HepG2 (cell line): ENCODE data around the gene WDR87. TPM values are rescaled to one million over a fixed set of nuclear protein-coding genes. Genes with fewer than 3 reads are reported as not detected.

Experiments used
- DMAP1 ChIP-seq: IDR thresholded peaks from 2 replicates; pipeline ENCODE4 v1.6.1; 2016
- DPF2 ChIP-seq: sonication (generic); formaldehyde crosslinking; IDR thresholded peaks from 2 replicates; pipeline ENCODE4 v1.4.0; 2020; ENCODE audit warnings: mild to moderate bottlenecking, low read depth, missing genetic modification reagents, borderline replicate concordance
- EP300 ChIP-seq, 3 experiments: sonication (generic) in 1 of 3; formaldehyde crosslinking in 1 of 3; IDR thresholded peaks; 2 replicates each; pipeline versions ENCODE4 v1.5.1 to v1.6.1; 2011 to 2020; ENCODE audit warnings: low read depth in 2 of 3, low read length in 2 of 3, borderline replicate concordance in 1 of 3, improper control_type of control experiment in 1 of 3, mild to moderate bottlenecking in 1 of 3, missing genetic modification reagents in 1 of 3, moderate library complexity in 1 of 3
- FOXA3 ChIP-seq: IDR thresholded peaks from 2 replicates; pipeline ENCODE4 v1.6.1; 2016; ENCODE audit warnings: missing genetic modification reagents, missing compliant biosample characterization
- SMYD3 ChIP-seq: sonication (generic); formaldehyde crosslinking; IDR thresholded peaks from 2 replicates; pipeline ENCODE4 v1.8.1; 2023; ENCODE audit warnings: mild to moderate bottlenecking, missing genetic modification reagents
- SOX13 ChIP-seq, 3 experiments: fragments of 450-650 bp in 1 of 3; sonication (generic) in 1 of 3; formaldehyde crosslinking in 1 of 3; IDR thresholded peaks in 2 of 3; conservative IDR thresholded peaks in 1 of 3; 2 replicates each; pipeline versions ENCODE4 v1.5.0 to v1.6.1; 2016 to 2020; ENCODE audit warnings: antibody characterized with exemption in 1 of 3, mild to moderate bottlenecking in 1 of 3, missing compliant biosample characterization in 1 of 3, missing genetic modification reagents in 1 of 3, moderate library complexity in 1 of 3
- SOX5 ChIP-seq: IDR thresholded peaks from 2 replicates; pipeline ENCODE4 v1.6.1; 2016; ENCODE audit warnings: borderline replicate concordance
- SRSF1 ChIP-seq: fragments of 200-400 bp; formaldehyde crosslinking; optimal IDR thresholded peaks from 2 replicates; pipeline ENCODE3; 2017; ENCODE audit warnings: mild to moderate bottlenecking, low read depth, low read length, moderate library complexity
- TEAD3 ChIP-seq: optimal IDR thresholded peaks from 2 replicates; pipeline ENCODE3; 2016; ENCODE audit warnings: borderline replicate concordance
- TP53 ChIP-seq: sonication (generic); formaldehyde crosslinking; conservative IDR thresholded peaks from 2 replicates; pipeline ENCODE4 v1.4.0; 2020; ENCODE audit warnings: missing genetic modification reagents
- ZBTB43 ChIP-seq: sonication (generic); formaldehyde crosslinking; conservative IDR thresholded peaks from 2 replicates; pipeline ENCODE4 v1.4.0; 2020; ENCODE audit warnings: missing genetic modification reagents
- ZFP37 ChIP-seq: sonication (generic); formaldehyde crosslinking; IDR thresholded peaks from 2 replicates; pipeline ENCODE4 v1.4.0; 2020; ENCODE audit warnings: missing genetic modification reagents, borderline replicate concordance
- ZFX ChIP-seq: sonication (generic); formaldehyde crosslinking; IDR thresholded peaks from 2 replicates; pipeline ENCODE4 v1.4.0; 2020; ENCODE audit warnings: mild to moderate bottlenecking, low read depth, missing genetic modification reagents, moderate library complexity
- ZGPAT ChIP-seq: IDR thresholded peaks from 2 replicates; pipeline ENCODE4 v1.6.1; 2016; ENCODE audit warnings: mild to moderate bottlenecking
- ZNF263 ChIP-seq: sonication (generic); formaldehyde crosslinking; IDR thresholded peaks from 2 replicates; pipeline ENCODE4 v1.4.0; 2020; ENCODE audit warnings: missing genetic modification reagents
- ZNF670 ChIP-seq: sonication (generic); formaldehyde crosslinking; IDR thresholded peaks from 2 replicates; pipeline ENCODE4 v1.8.0; 2022; ENCODE audit warnings: mild to moderate bottlenecking, missing genetic modification reagents, borderline replicate concordance
- polyA plus RNA-seq, 8 experiments: library from polyadenylated mRNA; depleted of rRNA in 3 of 8; stranded (reverse) in 7 of 8; unstranded in 1 of 8; fragments of >200 nt; fragmentation: Illumina TruSeq in 4 of 8; extraction: Trizol in 4 of 8; gene quantifications; 2 replicates each; pipeline versions ENCODE4 v1.2.1 to v1.2.3, GENCODE V29; 2011 to 2016; ENCODE audit warnings: low read depth in 4 of 8, missing spikeins in 1 of 8, mixed read lengths in 1 of 8; ENCODE audit not compliant: insufficient read depth in 1 of 8
- total RNA-seq, 5 experiments: library from RNA; depleted of rRNA; stranded (reverse); fragments of >200 nt; fragmentation: Illumina TruSeq; extraction: Trizol; gene quantifications; 2 replicates each; pipeline ENCODE4 v1.2.3, GENCODE V29; 2016; ENCODE audit warnings: low read depth in 1 of 5
- TF ChIP-seq, protein P1 (sequence below), 2 experiments: sonication (generic) in 1 of 2; formaldehyde crosslinking in 1 of 2; IDR thresholded peaks; 2 replicates each; pipeline versions ENCODE4 v1.4.0 to v1.6.1; 2016 to 2020; ENCODE audit warnings: borderline replicate concordance in 1 of 2, low read depth in 1 of 2, mild to moderate bottlenecking in 1 of 2, missing genetic modification reagents in 1 of 2
- TF ChIP-seq, protein P2 (sequence below): IDR thresholded peaks from 2 replicates; pipeline ENCODE4 v1.6.1; 2016; ENCODE audit warnings: low read depth

Gene WDR87
- total and polyA plus RNA-seq, 2 of the 13 experiments (the other 11 are each of a cell fraction or from before 2014, with no cell fraction given): not detected

- TF ChIP-seq ZNF670 (no peak), DPF2 (CRISPR knock-in tag) (peak; percentile 19; the same call in 1 of the 2 replicates), ZNF263 (CRISPR knock-in tag) (peak; percentile 42; the same call in 1 of the 2 replicates), FOXA3 (CRISPR knock-in tag) (peak; percentile 57), DMAP1 (CRISPR knock-in tag) (0 out of 2 replicates have a peak, but pooled peaks have one; percentile 49), ZFX (CRISPR knock-in tag) (peak; percentile 32; the same call in 1 of the 2 replicates), SOX5 (CRISPR knock-in tag) (peak; percentile 68; the same call in 1 of the 2 replicates), TP53 (no peak), SOX13 (IDR thresholded peaks at IDR 0.05) (no peak), SOX13 (CRISPR knock-in tag; conservative IDR thresholded peaks at IDR 0.05 in 1 of 2, IDR thresholded peaks at IDR 0.05 in 1 of 2) (peak in 1 of 2 experiments; percentile 64; a peak in 2 of 4 replicates), TEAD3 (CRISPR knock-in tag) (peak; percentile 98), ZGPAT (CRISPR knock-in tag) (0 out of 2 replicates have a peak, but pooled peaks have one; percentile 22), ZFP37 (CRISPR knock-in tag) (0 out of 2 replicates have a peak, but pooled peaks have one; percentile 25), SMYD3 (CRISPR knock-in tag) (no peak), EP300 (IDR thresholded peaks at IDR 0.05; ENCODE audit: low read depth in 2 of 2, low read length in 2 of 2) (peak; percentile 40 to 47; a peak in 2 of 4 replicates), EP300 (CRISPR knock-in tag; IDR thresholded peaks at IDR 0.05; ENCODE audit: borderline replicate concordance) (peak; percentile 32; the same call in 1 of the 2 replicates), ZBTB43 (no peak; the same call in 1 of the 2 replicates), SRSF1 (no peak)
- TF ChIP-seq, protein P1, sequence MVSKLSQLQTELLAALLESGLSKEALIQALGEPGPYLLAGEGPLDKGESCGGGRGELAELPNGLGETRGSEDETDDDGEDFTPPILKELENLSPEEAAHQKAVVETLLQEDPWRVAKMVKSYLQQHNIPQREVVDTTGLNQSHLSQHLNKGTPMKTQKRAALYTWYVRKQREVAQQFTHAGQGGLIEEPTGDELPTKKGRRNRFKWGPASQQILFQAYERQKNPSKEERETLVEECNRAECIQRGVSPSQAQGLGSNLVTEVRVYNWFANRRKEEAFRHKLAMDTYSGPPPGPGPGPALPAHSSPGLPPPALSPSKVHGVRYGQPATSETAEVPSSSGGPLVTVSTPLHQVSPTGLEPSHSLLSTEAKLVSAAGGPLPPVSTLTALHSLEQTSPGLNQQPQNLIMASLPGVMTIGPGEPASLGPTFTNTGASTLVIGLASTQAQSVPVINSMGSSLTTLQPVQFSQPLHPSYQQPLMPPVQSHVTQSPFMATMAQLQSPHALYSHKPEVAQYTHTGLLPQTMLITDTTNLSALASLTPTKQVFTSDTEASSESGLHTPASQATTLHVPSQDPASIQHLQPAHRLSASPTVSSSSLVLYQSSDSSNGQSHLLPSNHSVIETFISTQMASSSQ (IDR thresholded peaks at IDR 0.05; ENCODE audit: low read depth): no peak
- TF ChIP-seq, protein P1 (CRISPR knock-in tag; IDR thresholded peaks at IDR 0.05; ENCODE audit: borderline replicate concordance): no peak; the same call in 1 of the 2 replicates
- TF ChIP-seq, protein P2, sequence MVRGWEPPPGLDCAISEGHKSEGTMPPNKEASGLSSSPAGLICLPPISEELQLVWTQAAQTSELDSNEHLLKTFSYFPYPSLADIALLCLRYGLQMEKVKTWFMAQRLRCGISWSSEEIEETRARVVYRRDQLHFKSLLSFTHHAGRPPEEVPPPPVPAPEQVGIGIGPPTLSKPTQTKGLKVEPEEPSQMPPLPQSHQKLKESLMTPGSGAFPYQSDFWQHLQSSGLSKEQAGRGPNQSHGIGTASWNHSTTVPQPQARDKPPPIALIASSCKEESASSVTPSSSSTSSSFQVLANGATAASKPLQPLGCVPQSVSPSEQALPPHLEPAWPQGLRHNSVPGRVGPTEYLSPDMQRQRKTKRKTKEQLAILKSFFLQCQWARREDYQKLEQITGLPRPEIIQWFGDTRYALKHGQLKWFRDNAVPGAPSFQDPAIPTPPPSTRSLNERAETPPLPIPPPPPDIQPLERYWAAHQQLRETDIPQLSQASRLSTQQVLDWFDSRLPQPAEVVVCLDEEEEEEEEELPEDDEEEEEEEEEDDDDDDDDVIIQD: peak; percentile 49; the same call in 1 of the 2 replicates
Measured at GRCh38 chr19:37933937-37934358, 27.6 kb upstream of the WDR87 start (continued).
